Aorta (tissue), 5 donors: ENCODE data around the gene HPS6. TPM values are rescaled to one million over a fixed set of nuclear protein-coding genes. Genes with fewer than 3 reads are reported as not detected.

Source experiments
- ATAC-seq: fragments of 200-7000 bp; cut with Tn5 transposase; one replicate; pipeline ENCODE4 v1.9.1; 2022; ENCODE audit warnings: moderate library complexity; ENCODE audit not compliant: low FRiP score
- DNase-seq, 2 donors: peaks; one replicate each; pipeline ENCODE4 v3.0.0-alpha.2; 2020
- H3K27ac ChIP-seq, 2 donors: one replicate each; pipeline ENCODE4 v1.5.1; 2013; ENCODE audit warnings: low read length in 2 of 2, mild to moderate bottlenecking in 2 of 2, moderate library complexity in 2 of 2, control low read depth in 1 of 2, inconsistent platforms in 1 of 2, low read depth in 1 of 2
- H3K27me3 ChIP-seq, 2 donors: one replicate each; pipeline ENCODE4 v1.6.1; 2013; ENCODE audit warnings: control low read depth in 1 of 2, low read length in 1 of 2, mild to moderate bottlenecking in 1 of 2, moderate library complexity in 1 of 2; ENCODE audit not compliant: insufficient read depth in 2 of 2, control insufficient read depth in 1 of 2
- H3K36me3 ChIP-seq, 2 donors: one replicate each; pipeline ENCODE4 v1.6.1; 2013; ENCODE audit warnings: control low read depth in 1 of 2, low read length in 1 of 2, mild to moderate bottlenecking in 1 of 2; ENCODE audit not compliant: insufficient read depth in 2 of 2, control insufficient read depth in 1 of 2
- H3K4me1 ChIP-seq, 2 donors: one replicate each; pipeline ENCODE4 v1.6.1; 2013; ENCODE audit warnings: low read length in 2 of 2, control low read depth in 1 of 2, mild to moderate bottlenecking in 1 of 2, moderate library complexity in 1 of 2; ENCODE audit not compliant: insufficient read depth in 2 of 2, control insufficient read depth in 1 of 2
- H3K4me3 ChIP-seq, 2 donors: one replicate each; pipeline ENCODE4 v1.5.1; 2013; ENCODE audit warnings: low read length in 2 of 2, control low read depth in 1 of 2, mild to moderate bottlenecking in 1 of 2
- H3K9me3 ChIP-seq: one replicate; pipeline ENCODE4 v1.6.1; 2013; ENCODE audit warnings: mild to moderate bottlenecking, low read length; ENCODE audit not compliant: control insufficient read depth
- WGBS, 2 donors: extraction: QIAGEN DNeasy Blood & Tissue Kit; methylation state at CpG; one replicate each; pipeline ENCODE4 v1.1.7; 2013; 5-methylcytosine and 5-hydroxymethylcytosine counted together
- intact Hi-C, 2 donors: fragments of 100-400 bp; cut with DNase I; formaldehyde crosslinking; loops; one replicate each; pipeline versions ENCODE4 v1.14.2 to v1.15.0; 2022
- polyA plus RNA-seq, 2 donors: library from polyadenylated mRNA; stranded (reverse); fragments of 200-250 nt; gene quantifications; one replicate each; pipeline ENCODE4 v1.2.3, GENCODE V29; 2013
- total RNA-seq, 2 donors: library from RNA; stranded (reverse); fragmentation: NEBNext Ultra II Directional; extraction: Animal tissue kit (Norgen Biotek cat#: 25700); gene quantifications; one replicate each; pipeline ENCODE4 v1.2.1, GENCODE V29; 2021
- donor health status: healthy with polysubstance abuse.
- donor health status: Bipolar disorder and iron deficiency.
- donor health status: DM: no; HTN: no; CAD: no.
- donor health status: DM: no; HTN: no; CAD: no.
- donor health status: DM: yes; HTN: yes; CAD: no.

HPS6 gene
- total and polyA plus RNA-seq, 4 donors: 4.3 to 15.0 (median 11.7) TPM

DNA sequence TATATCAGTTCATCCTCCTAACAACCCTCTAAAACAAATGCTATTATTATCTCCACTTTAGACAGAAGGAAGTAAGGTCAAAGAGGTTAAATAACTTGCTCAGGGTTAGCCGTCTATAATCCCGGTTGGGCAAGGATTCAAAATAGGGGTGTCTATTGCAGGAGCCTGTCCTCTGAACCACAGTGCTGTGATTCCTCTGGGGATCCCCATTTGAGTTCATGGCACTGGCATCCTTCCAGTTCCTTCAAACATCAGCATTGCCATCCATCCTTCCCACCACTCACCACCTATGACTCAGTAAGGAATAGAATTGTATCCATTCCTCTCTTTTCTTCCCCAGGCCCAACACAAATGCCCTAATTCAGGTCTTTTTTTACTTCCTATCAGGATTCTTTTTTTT lies 25.6 kb downstream of the HPS6 start:
- H3K4me3 ChIP-seq: no peak overlapping the region
- no peaks in the 10 kb centered on the region for H3K27me3 ChIP-seq
- ATAC-seq: no peak
- no peaks in the 10 kb centered on the region for H3K4me1 ChIP-seq
- DNase-seq: no peak
- intact Hi-C loops: no loop called here
- no peak overlapping the region for H3K27ac ChIP-seq
- H3K36me3 ChIP-seq: no peaks in the 10 kb centered on the region
- H3K9me3 ChIP-seq: no peaks in the 10 kb centered on the region
- 77 to 78% methylated on average over 2 of the region's 2 CpGs for WGBS, 2 donors

DNA sequence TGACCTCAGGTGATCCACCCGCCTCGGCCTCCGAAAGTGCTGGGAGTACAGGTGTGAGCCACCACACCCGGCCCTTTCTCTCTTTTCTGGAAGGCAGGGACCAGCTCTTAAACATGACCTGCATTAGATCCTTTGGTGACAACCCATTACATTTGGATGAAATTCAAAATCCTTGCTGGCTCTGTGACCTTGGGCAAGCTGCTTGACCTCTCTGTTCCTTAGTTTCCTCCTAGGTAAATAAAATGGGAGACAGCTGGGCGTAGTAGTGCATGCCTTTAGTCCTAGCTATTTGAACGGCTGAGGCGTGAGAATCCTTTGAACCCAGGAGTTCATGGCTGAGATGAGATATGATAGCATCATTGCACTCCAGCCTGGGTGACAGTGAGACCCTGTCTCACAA lies 31.3 kb downstream of the HPS6 start:
- DNase-seq (no peak), ATAC-seq (no peak)
- no peaks in the 10 kb centered on the region for H3K9me3 ChIP-seq
- intact Hi-C loops: no loop called here
- 94 to 95% methylated on average over 7 of the region's 7 CpGs for WGBS, 2 donors
- H3K4me1 ChIP-seq: no peaks in the 10 kb centered on the region
- no peaks in the 10 kb centered on the region for H3K36me3 ChIP-seq
- H3K27ac ChIP-seq: no peak overlapping the region
- H3K4me3 ChIP-seq: no peak overlapping the region
- H3K27me3 ChIP-seq: no peaks in the 10 kb centered on the region

GRCh38 chr10:102101152-102101551 lies 36.0 kb downstream of the HPS6 start:
- 85 to 89% methylated on average over 5 of the region's 5 CpGs for WGBS, 2 donors
- Histone ChIP-seq H3K36me3 (no peaks in the 10 kb centered on the region), H3K27me3 (no peaks in the 10 kb centered on the region), H3K4me1 (no peaks in the 10 kb centered on the region), H3K4me3 (no peak overlapping the region), H3K9me3 (no peaks in the 10 kb centered on the region), H3K27ac (no peak overlapping the region)
- DNase-seq (no peak), ATAC-seq (no peak)
- intact Hi-C loops: no loop called here

GRCh38 chr10:102102421-102102820 lies 37.3 kb downstream of the HPS6 start:
- no peaks in the 10 kb centered on the region for H3K27me3 ChIP-seq
- no peaks in the 10 kb centered on the region for H3K9me3 ChIP-seq
- no peak overlapping the region for H3K4me3 ChIP-seq
- DNase-seq: no peak
- no peak for ATAC-seq
- H3K4me1 ChIP-seq: no peaks in the 10 kb centered on the region
- WGBS, 2 donors: 75 to 82% methylated on average over 1 of the region's 1 CpG
- H3K27ac ChIP-seq: no peak overlapping the region
- intact Hi-C loops: no loop called here
- H3K36me3 ChIP-seq: no peaks in the 10 kb centered on the region

DNA sequence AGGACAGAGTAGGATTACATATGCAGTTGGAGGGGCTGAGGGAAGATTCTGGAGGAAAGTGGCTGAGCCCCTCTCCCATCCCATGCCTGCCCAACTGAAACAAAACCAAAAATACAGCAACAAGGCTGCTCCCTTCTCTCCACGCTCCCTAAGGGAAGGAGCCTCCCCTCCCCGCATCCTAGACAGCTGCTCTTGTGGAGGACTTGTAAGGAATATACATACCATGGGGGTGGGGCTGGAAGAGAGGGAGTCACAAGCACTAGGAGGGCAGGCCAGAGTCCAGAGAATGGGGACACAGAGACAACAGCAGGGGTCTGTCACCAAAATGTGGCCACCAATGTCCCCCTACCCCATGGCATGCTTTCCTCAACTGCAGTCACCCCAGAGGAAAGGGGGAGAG lies 41.8 kb downstream of the HPS6 start:
- 72 to 78% methylated on average over 2 of the region's 2 CpGs for WGBS, 2 donors
- H3K9me3 ChIP-seq: no peaks in the 10 kb centered on the region
- intact Hi-C loops: no loop called here
- ATAC-seq (no peak), DNase-seq (no peak)
- H3K4me1 ChIP-seq: no peaks in the 10 kb centered on the region
- H3K27ac ChIP-seq: no peak overlapping the region
- no peak overlapping the region for H3K4me3 ChIP-seq
- H3K36me3 ChIP-seq: peaks cover 5 to 12% of the 10 kb centered on the region in 2 donors
- H3K27me3 ChIP-seq: no peaks in the 10 kb centered on the region

GRCh38 chr10:102109166-102110116 lies 44.3 kb downstream of the HPS6 start:
- Histone ChIP-seq H3K27me3 (no peaks in the 10 kb centered on the region), H3K27ac (no peak overlapping the region), H3K9me3 (no peaks in the 10 kb centered on the region), H3K36me3 (peaks cover 5 to 12% of the 10 kb centered on the region in 2 donors), H3K4me1 (no peaks in the 10 kb centered on the region), H3K4me3 (no peak overlapping the region)
- intact Hi-C loops: no loop called here
- ATAC-seq (no peak), DNase-seq (no peak)
- 89% methylated on average over 24 of the region's 24 CpGs for WGBS, 2 donors

GRCh38 chr10:102111276-102111675 lies 46.1 kb downstream of the HPS6 start:
- peaks cover 5 to 12% of the 10 kb centered on the region in 2 donors for H3K36me3 ChIP-seq
- no peaks in the 10 kb centered on the region for H3K4me1 ChIP-seq
- no peaks in the 10 kb centered on the region for H3K27me3 ChIP-seq
- intact Hi-C loops: no loop called here
- no peaks in the 10 kb centered on the region for H3K9me3 ChIP-seq
- H3K27ac ChIP-seq: no peak overlapping the region
- DNase-seq: no peak
- 89 to 91% methylated on average over 12 of the region's 12 CpGs for WGBS, 2 donors
- no peak overlapping the region for H3K4me3 ChIP-seq
- ATAC-seq: no peak

GRCh38 chr10:102112210-102112817 lies 47.2 kb downstream of the HPS6 start:
- DNase-seq (no peak), ATAC-seq (no peak)
- H3K27me3 ChIP-seq: no peaks in the 10 kb centered on the region
- peaks cover 5 to 12% of the 10 kb centered on the region in 2 donors for H3K36me3 ChIP-seq
- 56 to 59% methylated on average over 3 of the region's 3 CpGs for whole genome bisulfite sequencing, 2 donors
- intact Hi-C loops: no loop called here
- H3K9me3 ChIP-seq: no peaks in the 10 kb centered on the region
- H3K4me3 ChIP-seq: no peak overlapping the region
- H3K27ac ChIP-seq: no peak overlapping the region
- no peaks in the 10 kb centered on the region for H3K4me1 ChIP-seq
